Measurements from ENCODE around the gene ATP8B1. TPM values are rescaled to one million over a fixed set of nuclear protein-coding genes. Genes with fewer than 3 reads are reported as not detected.

Gene ATP8B1
- total RNA-seq, 2 donors from 2014 or later: 263 to 359 TPM

GRCh38 chr18:57635003-57635822, 167.9 kb downstream of the ATP8B1 start:
- H3K4me3 ChIP-seq: no peak overlapping the region
- TF ChIP-seq CTCF (IDR thresholded peaks at IDR 0.05): no peak
- no peak overlapping the region for H3K27ac ChIP-seq
- H3K27me3 ChIP-seq: no peaks in the 10 kb centered on the region
- no peaks in the 10 kb centered on the region for H3K4me1 ChIP-seq
- H3K9me3 ChIP-seq: no peaks in the 10 kb centered on the region
- no peak for DNase-seq
- H3K36me3 ChIP-seq: no peaks in the 10 kb centered on the region
- intact Hi-C loops (cut with DNase I): no loop called here
- no peak overlapping the region for H3K9ac ChIP-seq (ENCODE audit: low read depth in 2 of 2, low read length in 2 of 2)

DNA sequence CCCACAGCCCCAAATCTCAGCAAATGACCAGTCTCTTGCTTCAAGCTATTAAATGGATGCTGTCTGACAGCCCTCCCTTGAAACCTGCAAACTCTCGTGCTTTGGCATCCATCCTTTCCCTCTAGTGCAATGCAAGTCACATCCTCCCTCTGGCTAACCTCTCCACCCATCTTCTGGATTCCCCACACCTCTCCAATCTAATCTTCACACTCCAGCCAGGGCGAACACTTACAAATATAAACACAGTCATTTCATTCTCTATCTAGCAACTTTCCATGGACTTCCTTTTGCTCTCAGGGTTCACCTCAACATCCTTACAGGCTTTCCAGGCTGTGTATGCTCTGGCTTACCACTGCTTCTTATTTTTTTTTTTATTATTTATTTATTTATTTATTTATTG, 171.4 kb downstream of the ATP8B1 start:
- no peak for DNase-seq
- Histone ChIP-seq H3K4me1 (no peaks in the 10 kb centered on the region), H3K4me3 (no peak overlapping the region), H3K9ac (ENCODE audit: low read depth in 2 of 2, low read length in 2 of 2) (no peak overlapping the region), H3K27me3 (no peaks in the 10 kb centered on the region), H3K27ac (no peak overlapping the region), H3K9me3 (no peaks in the 10 kb centered on the region), H3K36me3 (no peaks in the 10 kb centered on the region)
- intact Hi-C loops (cut with DNase I): no loop called here
- TF ChIP-seq CTCF (IDR thresholded peaks at IDR 0.05): no peak

- H3K4me1 ChIP-seq: no peaks in the 10 kb centered on the region
These were observed 172.1 kb downstream of the ATP8B1 start for GRCh38 chr18:57630754-57631595.

GRCh38 chr18:57630002-57630753, 172.9 kb downstream of the ATP8B1 start:
- intact Hi-C loops (cut with DNase I): no loop called here
- H3K27me3 ChIP-seq: no peaks in the 10 kb centered on the region
- H3K4me3 ChIP-seq: peak overlapping the region; percentile 68
- H3K9me3 ChIP-seq: no peaks in the 10 kb centered on the region
- peak overlapping the region; percentile 84 for H3K27ac ChIP-seq
- no peaks in the 10 kb centered on the region for H3K4me1 ChIP-seq
- H3K9ac ChIP-seq (ENCODE audit: low read depth in 2 of 2, low read length in 2 of 2): peak overlapping the region; percentile 78 to 85
- TF ChIP-seq CTCF (IDR thresholded peaks at IDR 0.05): peak; percentile 76
- no peaks in the 10 kb centered on the region for H3K36me3 ChIP-seq
- peak; percentile 98 for DNase-seq

More at GRCh38 chr18:57630754-57631595, 172.1 kb downstream of the ATP8B1 start:
- TF ChIP-seq CTCF (IDR thresholded peaks at IDR 0.05): no peak
- Histone ChIP-seq H3K27ac (peak overlapping the region; percentile 84), H3K9ac (ENCODE audit: low read depth in 2 of 2, low read length in 2 of 2) (peak overlapping the region; percentile 51 to 78), H3K27me3 (no peaks in the 10 kb centered on the region), H3K36me3 (no peaks in the 10 kb centered on the region), H3K4me3 (peak overlapping the region; percentile 68), H3K9me3 (no peaks in the 10 kb centered on the region)
- intact Hi-C loops (cut with DNase I): no loop called here
- DNase-seq: no peak

DNA sequence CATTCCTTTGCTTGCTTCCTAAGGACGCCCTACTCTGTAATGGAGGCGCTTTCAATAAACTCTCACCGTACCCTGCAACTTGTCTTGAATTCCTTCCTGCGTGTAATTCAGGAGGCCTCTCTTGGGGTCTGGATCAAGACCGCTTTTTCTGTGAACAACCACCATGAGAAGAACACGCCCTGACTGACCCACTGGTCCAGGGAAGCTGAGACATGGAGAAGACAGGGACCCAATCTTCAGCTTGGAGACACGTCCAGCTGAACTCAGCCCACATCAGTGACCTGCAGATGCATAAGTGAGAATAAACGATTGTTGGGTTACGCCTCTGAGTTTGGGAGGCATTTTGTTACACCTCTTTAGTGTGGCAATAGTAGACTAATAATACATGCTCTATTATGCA, 173.7 kb downstream of the ATP8B1 start:
- no peak for TF ChIP-seq CTCF (IDR thresholded peaks at IDR 0.05)
- peak overlapping the region; percentile 68 for H3K4me3 ChIP-seq
- no peaks in the 10 kb centered on the region for H3K9me3 ChIP-seq
- no peaks in the 10 kb centered on the region for H3K4me1 ChIP-seq
- peak overlapping the region; percentile 84 for H3K27ac ChIP-seq
- no peaks in the 10 kb centered on the region for H3K27me3 ChIP-seq
- H3K9ac ChIP-seq (ENCODE audit: low read depth in 2 of 2, low read length in 2 of 2): peak overlapping the region in 1 of 2 donors; percentile 78
- intact Hi-C loops (cut with DNase I): no loop called here
- DNase-seq: no peak
- no peaks in the 10 kb centered on the region for H3K36me3 ChIP-seq

Measured in colonic mucosa (tissue), 4 donors.